Measurements from ENCODE around the gene CGNL1.

CGNL1 gene

GRCh38 chr15:57580866-57581265 is 204.6 kb downstream of the CGNL1 start:
- DNase-seq = no peak

- DNase-seq = no peak
Observed at GRCh38 chr15:57582090-57582489, 205.8 kb downstream of the CGNL1 start.

GRCh38 chr15:57583282-57583681 is 207.0 kb downstream of the CGNL1 start:
- DNase-seq = no peak

- no peak for DNase-seq
Observed at GRCh38 chr15:57583720-57584119, 207.4 kb downstream of the CGNL1 start.

GRCh38 chr15:57586661-57587424 is 210.5 kb downstream of the CGNL1 start:
- no peak for DNase-seq

- DNase-seq = no peak
Observed at GRCh38 chr15:57589281-57589680, 213.0 kb downstream of the CGNL1 start.

- no peak for DNase-seq
Observed at GRCh38 chr15:57589754-57590153, 213.4 kb downstream of the CGNL1 start.

- peak; percentile 13 for DNase-seq
Observed at GRCh38 chr15:57591237-57591821, 215.0 kb downstream of the CGNL1 start.

GRCh38 chr15:57591822-57592367 is 215.6 kb downstream of the CGNL1 start, which contains the start of gene MYZAP:
Gene MYZAP, plus strand, starts transcription at chr15:57591904. Its CDS starts 131 bp downstream, at chr15:57592035.
- peak; percentile 39 for DNase-seq

- DNase-seq = no peak
Observed at GRCh38 chr15:57592426-57592825, 216.1 kb downstream of the CGNL1 start.

GRCh38 chr15:57592836-57593420 is 216.6 kb downstream of the CGNL1 start:
- DNase-seq = no peak

GRCh38 chr15:57594479-57594878 is 218.2 kb downstream of the CGNL1 start:
- no peak for DNase-seq

- DNase-seq = no peak
Observed at GRCh38 chr15:57595011-57595866, 218.9 kb downstream of the CGNL1 start.

- DNase-seq = no peak
Observed at GRCh38 chr15:57596301-57596855, 220.1 kb downstream of the CGNL1 start.

GRCh38 chr15:57596978-57597377 is 220.7 kb downstream of the CGNL1 start:
- no peak for DNase-seq

GRCh38 chr15:57597431-57597830 is 221.1 kb downstream of the CGNL1 start:
- no peak for DNase-seq

GRCh38 chr15:57598346-57598745 is 222.0 kb downstream of the CGNL1 start:
- DNase-seq = no peak

GRCh38 chr15:57599296-57599810 is 223.0 kb downstream of the CGNL1 start:
- DNase-seq = no peak

GRCh38 chr15:57600197-57600596 is 223.9 kb downstream of the CGNL1 start:
- DNase-seq = no peak

Measured in stimulated activated CD4-positive, alpha-beta T cell treated with anti-CD3 and anti-CD28 coated beads, Interleukin-1b, Interleukin-23, amount 100 ng/mL, for 48 hours (primary cell).